ENCODE measurements around the gene IFIT3.
A peak's percentile ranks its signal among the peaks of the same experiment; 100 is the strongest.
"Not testable (repeated sequence)": the region's sequence is repeated elsewhere in the genome, so short reads cannot be mapped to it uniquely, and the experiment has no call there.

IFIT3 gene

GRCh38 chr10:89348975-89349374, 21.2 kb downstream of the IFIT3 start:
- H3K4me3 ChIP-seq (ENCODE audit: severe bottlenecking): no peak overlapping the region
- H3K4me1 ChIP-seq (ENCODE audit: insufficient read depth, poor library complexity, severe bottlenecking): peaks cover 42% of the 10 kb centered on the region
- H3K9me3 ChIP-seq (ENCODE audit: severe bottlenecking): no peaks in the 10 kb centered on the region
- DNase-seq (ENCODE audit: low spot score) (no peak), ATAC-seq (ENCODE audit: low read depth) (no peak)
- no peaks in the 10 kb centered on the region for H3K36me3 ChIP-seq (ENCODE audit: low read depth)
- no peak overlapping the region for H3K27ac ChIP-seq (ENCODE audit: poor library complexity, severe bottlenecking)
- no peaks in the 10 kb centered on the region for H3K27me3 ChIP-seq (ENCODE audit: insufficient read depth, poor library complexity, severe bottlenecking)
- TF ChIP-seq CTCF (IDR thresholded peaks at IDR 0.05; ENCODE audit: poor library complexity, severe bottlenecking): no peak

- ATAC-seq (ENCODE audit: low read depth); DNase-seq (ENCODE audit: low spot score); H3K4me3 ChIP-seq (ENCODE audit: severe bottlenecking); H3K9me3 ChIP-seq (ENCODE audit: severe bottlenecking); H3K27me3 ChIP-seq (ENCODE audit: insufficient read depth, poor library complexity, severe bottlenecking); H3K36me3 ChIP-seq (ENCODE audit: low read depth): not testable (repeated sequence)
- peaks cover 46% of the 10 kb centered on the region for H3K4me1 ChIP-seq (ENCODE audit: insufficient read depth, poor library complexity, severe bottlenecking)
- peak overlapping the region; percentile 90 for H3K27ac ChIP-seq (ENCODE audit: poor library complexity, severe bottlenecking)
Measured at GRCh38 chr10:89350631-89351315, 23.0 kb downstream of the IFIT3 start.

- Histone ChIP-seq H3K4me1 (ENCODE audit: insufficient read depth, poor library complexity, severe bottlenecking) (peaks cover 41% of the 10 kb centered on the region), H3K36me3 (ENCODE audit: low read depth) (no peaks in the 10 kb centered on the region), H3K4me3 (ENCODE audit: severe bottlenecking) (no peak overlapping the region), H3K9me3 (ENCODE audit: severe bottlenecking) (no peaks in the 10 kb centered on the region), H3K27ac (ENCODE audit: poor library complexity, severe bottlenecking) (peak overlapping the region; percentile 90), H3K27me3 (ENCODE audit: insufficient read depth, poor library complexity, severe bottlenecking) (no peaks in the 10 kb centered on the region)
- ATAC-seq (ENCODE audit: low read depth) (0 out of 3 replicates have a peak, but pooled peaks have one; percentile 26), DNase-seq (ENCODE audit: low spot score) (no peak)
- no peak for TF ChIP-seq CTCF (IDR thresholded peaks at IDR 0.05; ENCODE audit: poor library complexity, severe bottlenecking)
Measured at GRCh38 chr10:89351412-89351779, 23.6 kb downstream of the IFIT3 start.

- H3K27ac ChIP-seq (ENCODE audit: poor library complexity, severe bottlenecking): peak overlapping the region; percentile 90
- H3K9me3 ChIP-seq (ENCODE audit: severe bottlenecking): no peaks in the 10 kb centered on the region
- no peaks in the 10 kb centered on the region for H3K36me3 ChIP-seq (ENCODE audit: low read depth)
- ATAC-seq (ENCODE audit: low read depth) (peak; percentile 91), DNase-seq (ENCODE audit: low spot score) (peak; percentile 65)
- no peak for TF ChIP-seq CTCF (IDR thresholded peaks at IDR 0.05; ENCODE audit: poor library complexity, severe bottlenecking)
- H3K4me1 ChIP-seq (ENCODE audit: insufficient read depth, poor library complexity, severe bottlenecking): peaks cover 35% of the 10 kb centered on the region
- no peak overlapping the region for H3K4me3 ChIP-seq (ENCODE audit: severe bottlenecking)
- no peaks in the 10 kb centered on the region for H3K27me3 ChIP-seq (ENCODE audit: insufficient read depth, poor library complexity, severe bottlenecking)
Measured at GRCh38 chr10:89351780-89352597, 24.2 kb downstream of the IFIT3 start.

GRCh38 chr10:89352802-89353201, 25.0 kb downstream of the IFIT3 start:
- no peak for TF ChIP-seq CTCF (IDR thresholded peaks at IDR 0.05; ENCODE audit: poor library complexity, severe bottlenecking)
- Histone ChIP-seq H3K27me3 (ENCODE audit: insufficient read depth, poor library complexity, severe bottlenecking) (no peaks in the 10 kb centered on the region), H3K27ac (ENCODE audit: poor library complexity, severe bottlenecking) (peak overlapping the region; percentile 90), H3K4me1 (ENCODE audit: insufficient read depth, poor library complexity, severe bottlenecking) (peaks cover 32% of the 10 kb centered on the region), H3K4me3 (ENCODE audit: severe bottlenecking) (no peak overlapping the region), H3K36me3 (ENCODE audit: low read depth) (no peaks in the 10 kb centered on the region), H3K9me3 (ENCODE audit: severe bottlenecking) (no peaks in the 10 kb centered on the region)
- ATAC-seq (ENCODE audit: low read depth): no peak
- DNase-seq (ENCODE audit: low spot score): no peak

Data from RWPE2 (cell line).